HS-27A (cell line): ENCODE data around the gene EMC9.

Experiments
- DNase-seq: peaks from one replicate; pipeline ENCODE4 v3.0.0-alpha.2; 2012; ENCODE audit warnings: low read depth, missing footprints

The EMC9 gene

GRCh38 chr14:24089890-24090289 lies 51.5 kb downstream of the EMC9 start:
- DNase-seq: no peak
